GM12878 (cell line): Measurements from ENCODE around the gene NACA2.

Experiments
- CEBPB ChIP-seq, 2 experiments: fragments of 150-350 bp in 1 of 2; IDR thresholded peaks; 2 replicates each; pipeline ENCODE4 v1.6.1; 2012 to 2014; ENCODE audit warnings: low read depth in 2 of 2, low read length in 2 of 2, borderline replicate concordance in 1 of 2, inconsistent platforms in 1 of 2
- EZH2 ChIP-seq: IDR thresholded peaks from 2 replicates; pipeline ENCODE4 v1.6.1; 2012; ENCODE audit warnings: low read depth, mild to moderate bottlenecking, control low read depth, inconsistent platforms, low read length, borderline replicate concordance; ENCODE audit not compliant: control insufficient read depth
- FOXM1 ChIP-seq: IDR thresholded peaks from 2 replicates; pipeline ENCODE4 v1.6.1; 2012; ENCODE audit warnings: low read depth, mild to moderate bottlenecking, inconsistent platforms, low read length, moderate library complexity
- HDAC2 ChIP-seq: fragments of 200-600 bp; sonication (generic); IDR thresholded peaks from 2 replicates; pipeline ENCODE4 v1.6.1; 2017
- HDGF ChIP-seq: fragments of 450-650 bp; IDR thresholded peaks from 2 replicates; pipeline ENCODE4 v1.6.1; 2016; ENCODE audit warnings: antibody characterized with exemption
- REST ChIP-seq: IDR thresholded peaks from 2 replicates; pipeline ENCODE4 v1.6.1; 2012; ENCODE audit warnings: mild to moderate bottlenecking, low read depth, low read length
- TAF1 ChIP-seq: IDR thresholded peaks from 2 replicates; pipeline ENCODE4 v1.6.1; 2011; ENCODE audit warnings: mild to moderate bottlenecking, low read depth, low read length, borderline replicate concordance
- TCF12 ChIP-seq: IDR thresholded peaks from 2 replicates; pipeline ENCODE4 v1.6.1; 2011; ENCODE audit warnings: low read depth, mild to moderate bottlenecking, low read length
- YY1 ChIP-seq: IDR thresholded peaks from 2 replicates; pipeline ENCODE4 v1.6.1; 2011; ENCODE audit warnings: low read depth, mild to moderate bottlenecking, low read length

GRCh38 chr17:61627658-61628057 lies 36.6 kb upstream of the NACA2 start:
- TF ChIP-seq YY1 (no peak), REST (no peak), HDAC2 (no peak), FOXM1 (no peak), TAF1 (no peak), TCF12 (no peak), CEBPB (IDR thresholded peaks at IDR 0.05; ENCODE audit: borderline replicate concordance in 1 of 2, low read depth in 2 of 2, low read length in 2 of 2) (no peak), EZH2 (no peak), HDGF (no peak)
